ENCODE data around the gene PCSK7.
"Not testable (repeated sequence)": the region's sequence is repeated elsewhere in the genome, so short reads cannot be mapped to it uniquely, and the experiment has no call there.

The PCSK7 gene

DNA sequence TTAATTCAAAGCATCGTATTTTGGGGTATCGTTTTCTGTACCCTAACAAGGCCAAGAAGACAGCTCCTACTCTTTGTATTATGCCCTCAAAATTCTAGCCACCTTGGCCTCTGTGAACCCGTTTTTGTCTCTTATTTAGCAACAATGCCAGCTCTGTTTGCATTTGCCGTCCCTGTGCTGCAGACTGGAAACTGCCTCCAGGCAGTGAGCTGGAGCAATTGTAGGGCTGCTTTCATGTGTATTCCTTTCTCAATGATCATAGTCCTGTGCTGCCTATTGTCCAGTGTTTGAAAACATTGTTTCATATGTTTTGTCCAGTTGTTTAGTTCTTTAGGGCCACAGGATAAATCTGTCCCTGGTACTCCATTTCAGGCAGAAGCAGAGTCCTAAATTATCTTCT is 39.3 kb upstream of the PCSK7 start:
- Histone ChIP-seq H3K9me3 (no peaks in the 10 kb centered on the region), H3K36me3 (peaks cover 4% of the 10 kb centered on the region), H3K4me3 (ENCODE audit: low read depth in 1 of 2, low read length in 1 of 2) (no peak overlapping the region), H3K27ac (no peak overlapping the region), H3K4me1 (ENCODE audit: control insufficient read depth in 1 of 2, insufficient read depth in 1 of 2, low read depth in 1 of 2, low read length in 1 of 2) (no peaks in the 10 kb centered on the region), H3K27me3 (no peaks in the 10 kb centered on the region)
- TF ChIP-seq, protein P1, sequence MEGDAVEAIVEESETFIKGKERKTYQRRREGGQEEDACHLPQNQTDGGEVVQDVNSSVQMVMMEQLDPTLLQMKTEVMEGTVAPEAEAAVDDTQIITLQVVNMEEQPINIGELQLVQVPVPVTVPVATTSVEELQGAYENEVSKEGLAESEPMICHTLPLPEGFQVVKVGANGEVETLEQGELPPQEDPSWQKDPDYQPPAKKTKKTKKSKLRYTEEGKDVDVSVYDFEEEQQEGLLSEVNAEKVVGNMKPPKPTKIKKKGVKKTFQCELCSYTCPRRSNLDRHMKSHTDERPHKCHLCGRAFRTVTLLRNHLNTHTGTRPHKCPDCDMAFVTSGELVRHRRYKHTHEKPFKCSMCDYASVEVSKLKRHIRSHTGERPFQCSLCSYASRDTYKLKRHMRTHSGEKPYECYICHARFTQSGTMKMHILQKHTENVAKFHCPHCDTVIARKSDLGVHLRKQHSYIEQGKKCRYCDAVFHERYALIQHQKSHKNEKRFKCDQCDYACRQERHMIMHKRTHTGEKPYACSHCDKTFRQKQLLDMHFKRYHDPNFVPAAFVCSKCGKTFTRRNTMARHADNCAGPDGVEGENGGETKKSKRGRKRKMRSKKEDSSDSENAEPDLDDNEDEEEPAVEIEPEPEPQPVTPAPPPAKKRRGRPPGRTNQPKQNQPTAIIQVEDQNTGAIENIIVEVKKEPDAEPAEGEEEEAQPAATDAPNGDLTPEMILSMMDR (IDR thresholded peaks at IDR 0.05) = no peak

- no peak overlapping the region for H3K4me3 ChIP-seq (ENCODE audit: low read depth in 1 of 2, low read length in 1 of 2)
- no peaks in the 10 kb centered on the region for H3K27me3 ChIP-seq
- no peaks in the 10 kb centered on the region for H3K36me3 ChIP-seq
- TF ChIP-seq, protein P1 (IDR thresholded peaks at IDR 0.05) = no peak
- H3K4me1 ChIP-seq (ENCODE audit: control insufficient read depth in 1 of 2, insufficient read depth in 1 of 2, low read depth in 1 of 2, low read length in 1 of 2) = no peaks in the 10 kb centered on the region
- H3K9me3 ChIP-seq = no peaks in the 10 kb centered on the region
- H3K27ac ChIP-seq = no peak overlapping the region
Observed at GRCh38 chr11:117269856-117270255, 38.0 kb upstream of the PCSK7 start.

DNA sequence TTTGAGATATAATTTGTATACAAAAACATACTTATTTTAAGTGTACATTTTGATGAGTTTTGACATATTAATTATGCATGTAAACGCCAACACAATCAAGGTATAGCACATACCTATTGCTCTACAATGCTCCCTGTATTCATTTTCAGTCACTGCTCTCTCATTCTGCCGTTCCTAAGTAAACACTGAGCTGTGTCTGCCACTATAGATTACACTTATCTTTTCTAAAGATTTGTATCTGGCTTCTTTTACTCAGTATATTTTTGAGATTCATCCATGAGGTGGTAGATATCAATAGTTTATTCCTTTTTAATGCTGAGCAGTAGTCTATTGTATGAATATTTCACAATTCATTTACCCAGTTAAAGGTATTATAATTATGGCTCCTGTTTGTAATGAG is 33.9 kb upstream of the PCSK7 start:
- Histone ChIP-seq H3K27me3 (no peaks in the 10 kb centered on the region), H3K36me3 (peaks cover 12% of the 10 kb centered on the region), H3K4me1 (ENCODE audit: control insufficient read depth in 1 of 2, insufficient read depth in 1 of 2, low read depth in 1 of 2, low read length in 1 of 2) (no peaks in the 10 kb centered on the region), H3K27ac (no peak overlapping the region), H3K4me3 (ENCODE audit: low read depth in 1 of 2, low read length in 1 of 2) (no peak overlapping the region), H3K9me3 (no peaks in the 10 kb centered on the region)
- TF ChIP-seq, protein P1 (IDR thresholded peaks at IDR 0.05) = no peak

GRCh38 chr11:117264624-117265323 is 32.9 kb upstream of the PCSK7 start:
- H3K4me3 ChIP-seq (ENCODE audit: low read depth in 1 of 2, low read length in 1 of 2); H3K27ac ChIP-seq; H3K27me3 ChIP-seq; H3K4me1 ChIP-seq (ENCODE audit: control insufficient read depth in 1 of 2, insufficient read depth in 1 of 2, low read depth in 1 of 2, low read length in 1 of 2); H3K9me3 ChIP-seq: not testable (repeated sequence)
- H3K36me3 ChIP-seq = peaks cover 17% of the 10 kb centered on the region

DNA sequence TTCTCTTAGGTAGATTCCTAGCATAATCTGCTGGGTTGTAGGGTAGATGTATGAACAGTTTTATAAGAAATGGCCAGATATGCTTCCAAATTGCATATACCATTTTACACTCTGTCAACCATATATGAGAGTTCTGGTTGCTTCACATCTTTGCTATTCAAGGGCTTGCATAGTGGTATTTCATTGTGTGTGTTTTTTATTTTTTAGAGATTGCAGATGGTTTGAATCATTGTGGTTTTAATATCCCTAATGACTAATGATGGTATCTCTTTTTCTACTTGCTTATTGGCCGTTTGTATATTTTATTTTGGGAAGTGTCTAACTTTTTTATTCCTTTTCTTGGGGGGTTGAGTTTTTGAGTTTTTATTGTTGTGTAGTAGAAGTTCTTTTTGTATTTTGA is 27.5 kb upstream of the PCSK7 start:
- TF ChIP-seq, protein P1 (IDR thresholded peaks at IDR 0.05) = no peak
- Histone ChIP-seq H3K36me3 (peaks cover 31% of the 10 kb centered on the region), H3K27ac (no peak overlapping the region), H3K4me3 (ENCODE audit: low read depth in 1 of 2, low read length in 1 of 2) (no peak overlapping the region), H3K4me1 (ENCODE audit: control insufficient read depth in 1 of 2, insufficient read depth in 1 of 2, low read depth in 1 of 2, low read length in 1 of 2) (no peaks in the 10 kb centered on the region), H3K27me3 (no peaks in the 10 kb centered on the region), H3K9me3 (no peaks in the 10 kb centered on the region)

- Histone ChIP-seq H3K9me3 (no peaks in the 10 kb centered on the region), H3K27me3 (no peaks in the 10 kb centered on the region), H3K4me1 (ENCODE audit: control insufficient read depth in 1 of 2, insufficient read depth in 1 of 2, low read depth in 1 of 2, low read length in 1 of 2) (no peaks in the 10 kb centered on the region), H3K36me3 (peaks cover 38% of the 10 kb centered on the region), H3K27ac (no peak overlapping the region), H3K4me3 (ENCODE audit: low read depth in 1 of 2, low read length in 1 of 2) (no peak overlapping the region)
- TF ChIP-seq, protein P1 (IDR thresholded peaks at IDR 0.05) = no peak
Observed at GRCh38 chr11:117258576-117258975, 26.7 kb upstream of the PCSK7 start.

All from neutrophil (primary cell).